ENCODE measurements around the gene SNTG2.
"Not testable (repeated sequence)": the region's sequence is repeated elsewhere in the genome, so short reads cannot be mapped to it uniquely, and the experiment has no call there.

SNTG2 gene

GRCh38 chr2:1375794-1376193 is 425.1 kb downstream of the SNTG2 start:
- DNase-seq (ENCODE audit: low spot score) = no peak

DNA sequence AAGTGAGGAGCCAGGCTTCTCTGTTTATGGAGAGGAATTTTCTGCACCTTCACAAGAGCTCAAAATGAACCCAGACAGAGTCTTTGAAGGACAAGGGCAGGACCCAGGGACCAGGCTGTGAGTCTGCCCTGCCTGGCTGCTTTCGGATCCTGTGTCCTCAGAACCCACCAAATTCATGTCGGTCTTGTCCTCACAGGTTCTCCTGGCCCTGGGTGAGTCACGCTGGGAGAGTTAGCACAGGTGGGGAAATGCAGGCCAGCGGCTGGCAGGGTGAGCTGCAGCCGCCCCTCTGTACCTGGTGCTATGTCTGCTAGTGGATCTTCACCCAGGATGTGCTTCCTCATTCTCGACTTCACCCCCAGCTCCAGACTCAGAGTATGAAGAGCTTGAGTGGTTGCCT is 426.8 kb downstream of the SNTG2 start:
- DNase-seq (ENCODE audit: low spot score) = no peak

DNA sequence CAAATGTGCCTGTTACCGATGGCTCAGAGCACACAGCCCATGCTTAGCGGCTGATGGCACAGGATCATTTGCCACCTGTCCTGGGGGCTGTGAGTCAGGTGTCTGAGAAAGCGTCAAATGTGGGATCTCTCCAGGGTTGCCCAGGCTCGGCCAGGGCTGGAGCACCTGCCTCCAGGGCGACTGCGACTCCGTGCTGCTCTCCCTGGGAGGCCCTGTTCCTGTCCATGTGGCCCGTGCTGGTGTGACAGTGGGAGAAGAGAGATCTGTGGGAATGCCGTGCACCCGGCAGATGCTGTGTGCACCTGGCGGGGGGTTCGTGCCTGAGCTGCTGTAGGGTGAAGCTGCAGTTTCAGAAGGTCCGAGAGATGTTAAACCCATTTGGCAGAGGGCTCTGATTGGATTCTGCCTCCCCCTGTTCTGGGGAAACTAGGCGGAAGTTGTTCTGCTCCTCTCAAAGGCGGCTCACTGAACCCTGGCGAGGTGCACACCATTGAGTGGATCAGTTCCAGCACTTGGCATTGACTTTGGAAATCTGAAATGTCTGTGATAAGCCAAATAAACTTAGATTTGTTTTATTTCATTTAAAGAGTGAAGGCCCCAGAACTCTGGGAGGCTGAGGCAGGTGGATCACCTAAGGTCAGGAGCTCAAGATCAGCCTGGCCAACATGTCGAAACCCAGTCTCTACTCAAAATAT is 428.0 kb downstream of the SNTG2 start:
- no peak for DNase-seq (ENCODE audit: low spot score)

GRCh38 chr2:1381644-1382043 is 431.0 kb downstream of the SNTG2 start:
- no peak for DNase-seq (ENCODE audit: low spot score)

GRCh38 chr2:1387954-1388725 is 437.5 kb downstream of the SNTG2 start:
- DNase-seq (ENCODE audit: low spot score) = not testable (repeated sequence)

DNA sequence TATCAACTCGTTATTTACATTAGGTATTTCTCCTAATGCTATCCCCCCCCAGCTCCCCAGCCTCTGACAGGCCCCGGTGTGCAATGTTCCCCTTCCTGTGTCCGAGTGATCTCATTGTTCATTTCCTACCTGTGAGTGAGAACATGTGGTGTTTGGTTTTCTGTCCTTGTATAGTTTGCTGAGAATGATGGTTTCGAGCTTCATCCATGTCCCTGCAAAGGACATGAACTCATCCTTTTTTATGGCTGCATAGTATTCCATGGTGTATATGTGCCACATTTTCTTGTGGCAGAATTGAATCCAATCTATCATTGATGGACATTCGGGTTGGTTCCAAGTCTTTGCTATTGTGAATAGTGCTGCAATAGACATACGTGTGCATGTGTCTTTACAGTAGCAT is 439.5 kb downstream of the SNTG2 start:
- not testable (repeated sequence) for DNase-seq (ENCODE audit: low spot score)

DNA sequence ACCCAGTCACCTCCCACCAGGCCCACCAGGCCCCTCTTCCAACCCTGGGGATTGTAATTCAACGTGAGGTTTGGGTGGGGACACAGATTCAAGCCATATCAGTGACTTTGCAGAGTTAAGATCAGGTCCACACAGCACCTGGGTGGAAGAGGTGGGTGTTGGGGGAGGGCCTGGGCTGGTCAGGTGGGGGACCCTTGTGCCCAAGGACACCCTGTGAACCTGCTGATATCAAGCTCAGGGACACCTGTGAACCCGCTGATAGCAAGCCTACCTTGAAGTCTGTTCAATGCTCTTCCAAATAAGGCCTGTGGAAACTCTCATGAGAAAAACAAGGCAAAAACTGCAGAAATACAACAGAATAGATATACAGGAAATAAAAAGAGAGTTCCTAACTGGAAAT is 442.7 kb downstream of the SNTG2 start:
- no peak for DNase-seq (ENCODE audit: low spot score)

DNA sequence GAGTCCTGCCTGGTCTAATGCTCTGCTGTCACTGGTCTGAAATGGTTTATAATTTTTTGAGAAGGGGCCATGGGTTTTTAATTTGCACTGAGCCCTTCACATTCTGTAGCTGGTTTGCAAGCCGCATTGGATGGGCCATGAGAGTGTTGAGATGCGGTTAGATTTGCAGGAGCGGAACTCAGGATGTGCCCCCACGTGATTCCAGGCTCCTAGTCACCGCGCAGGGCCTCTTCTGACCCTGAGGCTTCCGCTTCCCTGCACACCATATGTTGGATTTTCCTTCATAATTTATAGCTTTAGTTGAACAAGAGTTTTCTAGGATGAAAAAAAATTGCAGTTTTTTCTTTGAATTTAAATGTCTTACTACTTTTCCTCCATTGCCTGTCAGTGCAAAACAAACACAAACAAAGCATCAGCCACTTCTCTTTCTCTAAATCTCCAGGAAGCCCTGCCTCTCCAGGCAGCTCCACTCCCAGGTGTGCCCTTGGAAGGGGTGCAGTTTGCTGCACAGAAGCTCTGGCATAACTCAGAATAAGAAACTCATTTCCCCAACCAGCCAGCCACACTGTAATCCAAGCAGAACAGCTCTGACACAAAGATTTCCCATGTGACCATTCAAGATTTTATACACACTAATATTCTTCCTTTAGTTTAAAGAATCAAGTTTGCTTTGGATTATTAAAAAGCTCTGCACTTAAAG is 444.2 kb downstream of the SNTG2 start:
- no peak for DNase-seq (ENCODE audit: low spot score)

DNA sequence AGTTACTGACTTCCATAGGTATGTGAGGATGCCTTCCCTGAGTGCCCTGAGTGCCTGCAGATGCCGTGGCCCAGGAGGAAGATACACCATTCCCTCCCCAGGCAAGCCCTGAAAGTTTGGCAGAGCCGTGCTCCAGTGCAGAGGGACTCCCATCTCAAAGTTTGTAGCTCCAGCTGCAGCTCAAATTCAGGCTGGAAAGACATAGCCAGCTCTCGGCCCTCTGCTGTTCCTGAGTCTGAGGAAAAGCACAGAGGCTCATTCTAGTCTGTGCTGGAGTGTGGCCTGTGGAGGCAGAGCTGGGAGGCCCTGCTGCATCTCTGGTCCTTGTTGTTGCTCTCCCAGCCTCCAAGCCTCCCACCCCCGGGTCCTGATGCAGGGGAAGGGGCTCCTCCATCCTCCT is 446.7 kb downstream of the SNTG2 start:
- no peak for DNase-seq (ENCODE audit: low spot score)

- no peak for DNase-seq (ENCODE audit: low spot score)
Observed at GRCh38 chr2:1398191-1398590, 447.5 kb downstream of the SNTG2 start.

GRCh38 chr2:1400943-1401735 is 450.5 kb downstream of the SNTG2 start:
- DNase-seq (ENCODE audit: low spot score) = no peak

DNA sequence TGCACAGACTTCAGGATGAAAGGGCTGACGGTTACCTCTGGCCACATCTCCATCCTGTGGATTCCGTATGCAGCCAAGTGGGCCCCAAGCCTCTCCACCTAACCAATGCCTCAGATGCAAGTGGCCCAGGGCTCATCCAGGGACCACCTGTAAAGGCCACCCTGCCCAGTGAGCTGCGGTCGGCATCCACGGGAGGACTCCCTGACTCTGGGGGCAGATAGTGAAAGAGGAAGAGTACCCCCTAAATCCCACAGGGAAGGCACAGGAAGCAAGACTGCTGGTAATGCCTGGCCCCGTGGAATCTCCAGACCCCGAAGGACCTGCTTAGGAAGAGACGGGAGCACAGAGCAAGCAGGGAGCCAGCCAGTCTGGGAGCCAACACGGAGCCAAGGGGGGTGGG is 451.4 kb downstream of the SNTG2 start:
- DNase-seq (ENCODE audit: low spot score) = no peak

GRCh38 chr2:1403565-1403964 is 452.9 kb downstream of the SNTG2 start:
- DNase-seq (ENCODE audit: low spot score) = no peak

- DNase-seq (ENCODE audit: low spot score) = no peak
Observed at GRCh38 chr2:1405124-1405523, 454.5 kb downstream of the SNTG2 start.

DNA sequence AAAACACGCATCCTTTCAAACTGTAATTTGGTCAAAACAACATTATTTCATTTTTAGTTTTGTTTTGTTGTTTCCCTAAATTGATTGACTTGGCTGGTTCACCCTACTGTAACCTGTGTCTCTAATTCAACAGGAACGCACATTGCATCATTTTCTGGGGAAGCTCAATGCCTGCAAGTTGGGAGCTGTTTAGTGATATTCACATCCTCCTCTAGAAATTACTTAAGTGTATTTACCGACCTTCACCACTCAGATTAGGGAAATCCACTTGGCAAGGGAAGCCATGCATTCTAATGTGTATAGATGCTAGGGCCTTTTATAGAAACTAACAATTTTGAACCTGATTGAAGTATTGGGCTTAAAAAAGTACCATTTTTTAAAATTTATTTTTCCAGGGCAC is 455.3 kb downstream of the SNTG2 start:
- no peak for DNase-seq (ENCODE audit: low spot score)

- no peak for DNase-seq (ENCODE audit: low spot score)
Observed at GRCh38 chr2:1406434-1406833, 455.8 kb downstream of the SNTG2 start.

- DNase-seq (ENCODE audit: low spot score) = no peak
Observed at GRCh38 chr2:1407950-1408675, 457.5 kb downstream of the SNTG2 start.

DNA sequence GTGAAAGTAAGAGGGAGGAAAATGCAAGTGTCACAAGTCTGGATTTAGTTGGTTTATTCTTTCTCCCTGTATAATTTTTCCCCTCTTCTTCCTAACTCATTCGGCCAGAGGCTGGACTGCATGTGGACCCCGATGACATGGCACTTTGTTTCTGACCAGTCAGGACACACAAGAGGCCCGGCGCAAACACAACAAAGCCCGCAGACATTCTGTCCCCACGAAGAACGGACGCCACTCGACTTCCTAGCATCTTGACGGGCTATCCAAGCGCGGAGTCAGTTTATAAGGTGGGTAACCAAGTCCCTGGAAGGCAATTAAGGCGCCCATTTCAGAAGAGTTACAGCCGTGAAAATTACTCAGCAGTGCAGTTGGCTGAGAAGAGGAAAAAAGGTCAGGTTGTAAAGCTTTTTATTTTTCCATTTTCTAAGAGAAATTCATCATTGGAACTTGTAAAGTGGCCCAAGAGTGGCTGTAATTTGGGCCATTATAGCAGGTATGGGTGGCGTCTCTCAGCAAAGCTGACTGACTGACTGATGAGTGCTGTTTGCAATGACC is 462.6 kb downstream of the SNTG2 start, which contains the start of gene TPO:
Gene TPO (plus strand): TSS at position 308 of the 555 bp plus-strand sequence. CDS start 946 bp downstream, outside the sequence.
- DNase-seq (ENCODE audit: low spot score) = no peak

DNA sequence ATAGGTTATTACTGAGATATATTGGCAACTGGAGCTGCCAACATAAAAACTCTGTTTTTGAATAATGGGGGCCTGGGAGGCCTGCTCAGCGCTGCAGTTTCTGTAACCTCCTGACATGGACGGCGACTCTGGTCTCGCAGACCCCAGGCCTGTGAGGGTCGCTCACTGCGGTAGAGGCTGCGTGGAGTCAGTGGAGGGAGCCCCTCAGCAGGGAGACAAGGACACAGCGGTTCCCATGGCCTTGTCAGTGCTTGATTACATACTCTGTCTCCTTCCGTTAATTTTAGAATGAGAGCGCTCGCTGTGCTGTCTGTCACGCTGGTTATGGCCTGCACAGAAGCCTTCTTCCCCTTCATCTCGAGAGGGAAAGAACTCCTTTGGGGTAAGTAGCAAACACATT is 463.5 kb downstream of the SNTG2 start:
- no peak for DNase-seq (ENCODE audit: low spot score)

DNA sequence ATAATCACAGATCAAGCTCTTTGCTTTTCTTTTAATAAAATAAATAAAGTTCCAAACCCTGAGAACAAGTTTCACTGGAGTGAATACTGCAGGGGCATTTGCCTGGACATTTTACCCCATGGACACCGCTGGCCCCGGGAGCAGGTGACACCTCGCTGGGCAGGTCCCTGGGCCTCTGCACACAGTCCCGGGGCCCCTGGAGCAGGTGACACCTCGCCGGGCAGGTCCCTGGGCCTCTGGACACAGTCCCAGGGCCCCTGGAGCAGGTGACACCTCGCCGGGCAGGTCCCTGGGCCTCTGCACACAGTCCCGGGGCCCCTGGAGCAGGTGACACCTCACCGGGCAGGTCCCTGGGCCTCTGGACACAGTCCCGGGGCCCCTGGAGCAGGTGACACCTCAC is 464.3 kb downstream of the SNTG2 start:
- DNase-seq (ENCODE audit: low spot score) = not testable (repeated sequence)

DNA sequence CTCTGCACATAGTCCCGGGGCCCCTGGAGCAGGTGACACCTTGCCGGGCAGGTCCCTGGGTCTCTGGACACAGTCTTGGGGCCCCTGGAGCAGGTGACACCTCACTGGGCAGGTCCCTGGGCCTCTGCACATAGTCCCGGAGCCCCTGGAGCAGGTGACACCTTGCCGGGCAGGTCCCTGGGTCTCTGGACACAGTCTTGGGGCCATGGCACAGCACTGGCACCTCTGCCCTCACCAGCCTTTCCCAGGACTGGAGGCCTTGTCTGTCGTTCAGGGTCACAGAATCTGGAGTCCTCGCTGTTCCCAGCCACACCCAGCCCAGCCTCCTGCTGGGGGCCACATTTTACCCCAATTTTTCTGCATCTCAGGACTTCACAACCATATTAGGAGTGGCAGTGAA is 464.9 kb downstream of the SNTG2 start:
- DNase-seq (ENCODE audit: low spot score) = no peak

Measured in COLO829 (cell line).